GM06990 (cell line): ENCODE measurements around the gene NHLRC4.

ENCODE experiments used
- DNase-seq: peaks from one replicate; pipeline ENCODE4 v3.0.0-alpha.2; 2011; ENCODE audit not compliant: insufficient read length; ENCODE audit errors: extremely low read depth
- H3K27me3 ChIP-seq: replicated peaks from 2 replicates; pipeline ENCODE4 v1.6.0; 2011; ENCODE audit warnings: low read length; ENCODE audit not compliant: control insufficient read depth, insufficient read depth
- H3K36me3 ChIP-seq: 2 replicates; pipeline ENCODE4 v1.5.1; 2011; ENCODE audit warnings: low read length; ENCODE audit not compliant: control insufficient read depth, insufficient read depth
- H3K4me3 ChIP-seq: replicated peaks from 2 replicates; pipeline ENCODE4 v1.5.1; 2011; ENCODE audit warnings: low read depth, mild to moderate bottlenecking, control low read depth, low read length
- CTCF ChIP-seq: IDR thresholded peaks from 2 replicates; pipeline ENCODE4 v1.5.1; 2011; ENCODE audit warnings: low read length, control low read depth, mild to moderate bottlenecking, inconsistent platforms; ENCODE audit not compliant: insufficient read depth, poor library complexity, severe bottlenecking

NHLRC4 gene

GRCh38 chr16:590815-591200 lies 24.0 kb downstream of the NHLRC4 start:
- DNase-seq = no peak
- no peak for TF ChIP-seq CTCF
- peak overlapping the region; percentile 83 for H3K4me3 ChIP-seq
- no peaks in the 10 kb centered on the region; the same call in 1 of the 2 replicates for H3K36me3 ChIP-seq
- no peaks in the 10 kb centered on the region for H3K27me3 ChIP-seq

- no peaks in the 10 kb centered on the region; the same call in 1 of the 2 replicates for H3K36me3 ChIP-seq
- no peak for TF ChIP-seq CTCF
- no peaks in the 10 kb centered on the region for H3K27me3 ChIP-seq
- H3K4me3 ChIP-seq = no peak overlapping the region; the same call in 1 of the 2 replicates
- DNase-seq = no peak
Observed at GRCh38 chr16:591231-591630, 24.4 kb downstream of the NHLRC4 start.

- DNase-seq = no peak
- Histone ChIP-seq H3K27me3 (no peaks in the 10 kb centered on the region), H3K36me3 (no peaks in the 10 kb centered on the region; the same call in 1 of the 2 replicates), H3K4me3 (no peak overlapping the region)
- no peak for TF ChIP-seq CTCF
Observed at GRCh38 chr16:591892-592517, 25.2 kb downstream of the NHLRC4 start.

GRCh38 chr16:592518-593306 lies 25.9 kb downstream of the NHLRC4 start:
- TF ChIP-seq CTCF = no peak
- H3K27me3 ChIP-seq = no peaks in the 10 kb centered on the region
- H3K4me3 ChIP-seq = no peak overlapping the region
- H3K36me3 ChIP-seq = no peaks in the 10 kb centered on the region; the same call in 1 of the 2 replicates
- DNase-seq = no peak

GRCh38 chr16:593406-593805 lies 26.6 kb downstream of the NHLRC4 start:
- no peak for DNase-seq
- TF ChIP-seq CTCF = no peak
- Histone ChIP-seq H3K27me3 (no peaks in the 10 kb centered on the region), H3K4me3 (no peak overlapping the region), H3K36me3 (no peaks in the 10 kb centered on the region; the same call in 1 of the 2 replicates)
